HG03571 (cell line): ENCODE measurements around the gene EMCN.

Source experiments
- ATAC-seq: cut with Tn5 transposase; IDR thresholded peaks from one replicate; pipeline ENCODE4 v1.9.1; 2021; ENCODE audit not compliant: unreplicated experiment

Gene EMCN

GRCh38 chr4:100494166-100494565, 23.7 kb downstream of the EMCN start:
- ATAC-seq: no peak

DNA sequence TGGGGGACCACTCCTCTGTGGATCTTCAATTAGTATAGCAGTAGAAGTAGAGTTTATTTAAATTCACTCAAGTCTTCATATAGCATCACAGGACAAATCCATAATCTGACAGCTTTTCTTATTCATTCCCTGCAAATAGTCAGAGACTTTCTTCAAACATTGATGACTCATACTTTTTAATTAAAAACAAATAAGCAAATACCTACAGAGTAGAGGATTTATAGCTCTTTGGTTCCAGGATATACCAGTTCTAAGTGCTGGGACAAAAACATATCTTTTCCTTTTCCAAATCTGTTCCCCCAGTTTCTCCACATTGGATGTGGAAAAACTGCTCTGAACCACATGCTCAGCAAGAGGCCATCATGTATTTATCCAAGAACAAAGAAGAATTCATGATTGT, 24.1 kb downstream of the EMCN start:
- ATAC-seq: no peak

DNA sequence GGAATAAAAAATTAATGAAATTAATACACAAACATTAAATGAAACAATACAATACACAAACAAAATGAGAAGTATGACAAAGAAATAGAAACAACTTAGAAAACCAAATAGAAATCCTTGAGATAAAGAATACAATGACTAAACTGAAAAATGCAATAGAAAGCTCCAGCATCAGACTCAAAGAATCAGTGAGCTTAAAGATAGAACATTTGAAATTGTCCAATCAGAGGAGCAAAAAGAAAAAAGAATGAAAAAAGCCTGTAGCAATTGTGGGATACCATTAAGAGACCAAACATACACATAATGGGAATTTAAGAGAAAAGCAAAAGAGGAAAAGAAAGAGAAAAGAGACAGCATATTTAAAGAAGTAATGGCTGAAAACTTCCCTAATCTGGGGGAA, 25.7 kb downstream of the EMCN start:
- ATAC-seq: no peak

DNA sequence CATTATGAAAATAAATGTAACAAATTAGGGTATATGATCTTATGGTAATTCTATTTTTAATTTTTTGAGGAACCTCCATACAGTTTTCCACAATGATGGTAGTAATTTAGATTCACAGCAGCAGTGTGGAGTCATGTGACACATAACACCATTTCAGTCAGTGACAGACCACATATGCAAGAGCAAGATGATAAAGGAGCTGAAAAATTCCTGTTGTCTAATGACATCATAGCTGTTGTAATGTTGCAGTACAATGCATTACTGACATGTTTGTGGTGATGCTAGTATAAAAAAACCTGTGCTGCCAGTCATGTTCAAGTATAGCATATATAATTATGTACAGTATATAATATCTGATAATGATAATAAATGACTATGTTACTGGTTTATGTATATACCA, 28.5 kb downstream of the EMCN start:
- ATAC-seq: no peak

DNA sequence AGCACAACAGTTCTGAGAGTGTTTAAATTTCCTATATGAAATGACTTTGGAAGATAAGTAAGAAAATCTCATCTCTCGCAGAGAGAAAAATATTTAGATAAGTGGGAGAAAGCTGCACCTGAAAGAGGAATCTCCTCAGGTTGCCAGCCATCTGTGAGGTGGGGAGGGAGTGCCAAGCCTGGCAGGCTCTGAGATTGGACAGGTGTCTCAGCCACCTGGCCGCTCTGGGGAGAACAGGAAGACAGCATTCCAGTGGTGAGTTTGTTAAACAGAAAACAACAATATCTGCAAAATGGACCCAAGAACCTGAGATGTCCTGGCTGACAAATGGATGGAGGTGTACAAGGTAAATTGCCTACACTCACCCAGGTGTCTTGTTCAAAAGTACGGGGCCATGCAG, 31.3 kb downstream of the EMCN start:
- ATAC-seq: no peak

DNA sequence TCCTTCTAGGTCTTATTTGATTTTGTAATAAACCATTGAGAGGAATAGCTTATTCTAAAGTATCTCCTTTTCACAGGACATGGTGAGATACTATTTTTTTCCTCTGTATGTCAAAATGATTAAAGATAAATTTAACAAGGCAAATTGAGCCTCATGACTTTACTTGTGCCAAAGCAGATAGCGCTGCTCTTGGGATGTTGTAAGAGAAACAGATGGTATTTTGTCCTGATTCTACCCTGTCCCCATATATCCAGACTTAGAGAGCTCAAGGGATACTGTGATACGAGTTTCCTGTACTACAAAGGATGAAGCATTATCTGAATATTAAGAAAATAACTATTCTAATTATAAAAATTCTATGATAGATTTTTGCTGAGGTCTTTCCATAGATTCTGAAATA, 34.0 kb downstream of the EMCN start:
- ATAC-seq: no peak

DNA sequence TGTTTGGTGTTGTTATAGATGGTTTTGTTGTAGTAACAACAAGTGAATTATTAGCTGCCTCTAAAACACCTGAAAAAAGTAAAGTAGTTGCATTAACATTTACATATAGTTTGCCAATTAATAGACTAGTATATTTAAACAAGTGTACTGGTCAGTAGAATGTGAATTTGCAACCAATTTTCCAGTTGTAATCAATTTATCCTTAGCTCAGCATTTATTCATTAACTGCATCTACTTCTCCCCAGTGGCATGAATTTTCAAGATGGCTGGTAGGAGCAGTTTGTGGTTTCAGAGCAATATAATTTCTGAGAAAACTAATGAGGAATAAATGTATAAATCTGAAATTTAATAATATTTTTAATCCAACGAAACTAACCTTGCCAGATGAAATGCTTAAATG, 37.9 kb downstream of the EMCN start:
- ATAC-seq: no peak

- no peak for ATAC-seq
Measured at GRCh38 chr4:100469555-100469954, 48.3 kb downstream of the EMCN start.

GRCh38 chr4:100466501-100466900, 51.3 kb downstream of the EMCN start:
- ATAC-seq: no peak

DNA sequence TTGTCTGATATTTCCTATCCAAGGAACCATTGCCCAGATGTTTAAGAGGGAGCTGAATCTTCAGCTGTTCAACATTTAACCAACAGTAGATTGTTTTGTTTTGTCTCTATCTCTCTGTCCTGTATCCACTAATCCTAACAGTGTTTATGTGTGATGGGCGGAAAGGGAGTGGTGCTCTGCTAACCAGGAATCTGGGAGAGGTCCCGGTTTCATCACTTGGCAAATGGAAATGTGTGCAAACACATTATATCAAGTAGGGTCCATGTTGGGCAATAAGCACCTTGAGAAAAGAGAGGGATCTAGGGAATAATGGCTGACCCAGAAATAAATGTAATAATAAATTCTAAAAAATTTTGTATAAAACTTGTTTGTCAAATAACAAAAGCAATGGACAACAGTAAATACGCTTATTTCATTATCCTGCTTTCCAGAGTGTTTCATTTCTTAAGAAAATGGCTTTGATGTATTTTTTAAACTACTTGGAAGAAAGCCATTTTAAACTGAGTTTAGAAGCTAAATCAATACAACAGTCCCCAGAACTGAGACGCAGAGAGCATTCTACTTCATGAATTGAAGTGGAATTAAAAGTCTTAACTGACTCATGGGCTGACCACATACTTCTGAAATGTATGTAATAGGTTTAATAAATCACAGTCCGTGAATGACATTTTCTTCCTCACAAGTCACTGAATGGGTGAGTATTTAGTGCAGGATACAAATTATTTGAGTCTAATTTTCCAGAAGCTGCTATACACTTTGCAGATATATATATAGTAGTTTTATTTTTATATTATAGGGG, 55.8 kb downstream of the EMCN start:
- ATAC-seq: no peak

DNA sequence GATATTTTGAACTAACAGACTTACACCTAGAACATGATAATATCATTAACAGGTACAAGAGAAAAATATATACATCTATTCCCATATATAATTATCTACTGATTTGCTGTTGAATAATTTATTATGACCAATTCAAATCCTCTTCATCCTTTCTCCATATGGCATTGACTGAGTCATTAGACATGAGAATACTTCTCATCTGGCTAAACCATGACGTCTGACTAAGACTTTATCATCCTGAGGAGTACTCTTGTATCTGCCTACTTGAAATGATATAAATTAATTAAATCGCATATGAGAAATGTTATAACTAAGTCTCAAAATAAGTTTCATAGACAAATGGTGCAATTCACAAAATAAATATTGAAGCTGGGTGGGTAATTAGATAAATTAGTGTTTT, 67.4 kb downstream of the EMCN start:
- ATAC-seq: no peak

DNA sequence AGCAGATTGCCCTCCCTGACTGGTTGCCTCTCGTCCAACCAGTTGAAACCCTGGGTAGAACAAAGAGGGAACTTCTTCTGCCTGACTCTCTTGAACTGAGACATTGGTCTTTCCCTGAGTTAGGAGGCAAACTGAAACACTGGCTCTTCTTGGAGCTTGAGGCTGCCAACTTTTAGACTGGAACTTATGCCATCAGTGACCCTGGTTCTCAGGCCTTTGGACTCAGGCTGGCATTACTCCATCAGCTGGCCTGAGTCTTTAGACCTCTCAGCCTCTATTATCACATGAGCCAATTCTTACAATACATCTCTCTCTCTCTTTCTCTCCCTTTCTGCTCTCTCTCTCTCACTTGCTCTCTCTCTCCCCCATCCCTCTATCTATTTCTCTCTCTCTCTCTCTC, 86.4 kb downstream of the EMCN start:
- ATAC-seq: no peak

GRCh38 chr4:100430451-100430850, 87.4 kb downstream of the EMCN start:
- ATAC-seq: no peak

DNA sequence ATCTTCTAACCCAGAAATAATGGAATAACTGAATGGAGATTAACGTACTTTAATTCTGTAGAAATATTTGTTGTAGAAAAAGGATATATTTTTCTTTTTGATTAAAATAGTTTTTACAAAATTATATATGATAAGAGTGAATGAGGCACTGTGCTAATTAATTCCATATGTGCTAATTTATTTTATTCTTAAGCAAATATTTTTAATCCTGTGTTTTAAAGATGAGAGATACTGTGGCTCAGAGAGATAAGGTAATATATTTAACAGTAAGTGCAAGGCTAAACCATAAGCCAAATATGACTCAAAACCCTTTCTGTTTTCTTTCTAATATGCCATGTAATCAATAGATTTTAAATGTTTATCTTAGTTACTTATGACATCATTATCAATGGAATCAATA, 88.2 kb downstream of the EMCN start:
- ATAC-seq: no peak

DNA sequence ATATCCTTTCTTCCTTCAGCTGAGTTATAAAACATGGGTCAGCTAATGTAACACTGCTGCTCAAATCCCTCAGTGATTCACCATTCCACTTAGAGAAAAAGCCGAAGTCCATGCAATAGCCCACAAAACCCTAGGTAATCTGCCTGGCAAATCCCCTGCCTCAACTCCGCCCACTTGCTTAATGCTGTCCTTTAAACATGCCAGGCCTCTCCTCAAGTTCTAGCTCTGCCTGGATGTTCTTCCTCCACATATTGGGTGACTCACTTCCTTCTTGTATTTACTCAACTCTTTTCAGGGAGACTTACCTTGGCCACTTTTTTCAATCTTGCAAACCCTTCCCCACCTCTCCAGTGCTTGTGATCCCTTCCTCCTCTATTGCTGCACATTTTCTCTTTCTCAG, 89.8 kb downstream of the EMCN start:
- no peak for ATAC-seq

DNA sequence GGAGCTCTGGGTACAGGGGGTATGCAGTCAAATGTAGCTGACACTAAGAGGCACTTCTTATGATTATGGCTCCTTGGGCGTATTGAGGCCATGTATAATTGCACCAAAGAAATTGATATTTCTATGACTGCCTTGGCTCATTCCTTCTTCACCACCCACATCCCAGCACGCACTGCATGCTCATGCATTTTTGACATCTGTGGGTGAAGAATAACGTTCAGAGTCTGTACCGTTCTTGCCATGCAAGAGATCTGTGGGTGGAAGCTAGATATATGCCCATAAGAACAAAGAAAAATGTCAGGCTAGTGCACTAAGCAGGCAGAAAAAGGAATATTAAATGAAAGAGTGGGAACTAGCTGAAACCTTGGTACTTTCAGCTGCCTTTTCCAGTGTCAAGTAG, 93.4 kb downstream of the EMCN start:
- no peak for ATAC-seq

DNA sequence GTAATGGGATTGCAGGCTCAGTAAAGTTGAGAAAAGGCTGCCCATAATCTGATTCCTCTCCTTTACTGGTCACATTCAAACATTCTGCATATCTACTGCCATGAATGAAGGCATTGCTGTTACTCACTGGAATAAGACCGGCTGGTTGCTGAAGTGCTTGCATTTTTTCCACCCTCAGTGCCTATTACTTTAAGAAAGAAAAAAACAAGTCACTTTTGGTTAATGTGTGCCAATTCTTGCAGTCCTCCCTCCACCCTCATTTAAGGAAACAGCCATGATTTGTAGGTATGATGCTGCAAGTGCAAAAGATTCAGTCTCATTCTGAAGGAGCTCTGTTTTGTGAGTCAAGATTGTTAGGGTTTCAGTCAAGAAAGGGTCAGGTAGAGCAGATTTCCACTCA, 94.9 kb downstream of the EMCN start:
- ATAC-seq: no peak

GRCh38 chr4:100421361-100421978, 96.4 kb downstream of the EMCN start:
- ATAC-seq: no peak

DNA sequence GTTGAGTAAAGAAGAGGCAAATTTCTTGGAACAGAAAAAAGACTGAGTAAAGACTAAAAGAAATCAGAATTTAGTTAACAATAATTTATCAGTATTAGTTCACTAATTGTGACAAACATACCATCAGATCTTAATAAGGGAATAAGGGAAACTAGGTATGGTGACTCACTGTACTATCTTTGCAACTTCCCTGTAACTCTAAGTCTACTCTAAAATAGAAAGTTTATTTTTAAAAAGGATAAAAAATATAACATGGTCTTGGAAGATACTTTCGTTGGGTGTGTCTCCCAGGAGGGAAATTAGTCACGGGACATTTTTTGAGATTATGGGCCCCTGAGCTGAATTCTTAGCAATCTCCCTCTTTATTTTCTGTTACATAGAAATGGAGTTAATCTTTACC, 97.3 kb downstream of the EMCN start:
- no peak for ATAC-seq

DNA sequence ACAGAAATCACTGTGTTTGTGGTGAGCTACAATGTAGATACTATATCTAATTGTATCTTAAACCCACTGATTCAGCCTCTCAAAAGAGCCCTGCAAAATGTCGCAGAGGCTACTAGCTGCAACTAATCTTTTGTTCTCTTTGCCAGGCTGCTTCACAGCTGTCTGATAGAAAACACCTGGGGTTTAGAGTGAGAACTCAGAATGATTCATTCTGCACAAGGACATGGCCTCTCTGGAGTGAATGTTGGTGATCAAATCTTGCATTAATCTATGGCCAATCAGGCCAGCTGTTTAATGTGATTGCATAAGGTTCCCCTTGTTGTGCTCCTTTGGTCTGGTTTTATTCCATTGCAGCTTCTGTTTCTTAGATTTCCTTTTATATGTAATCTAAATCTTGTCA, 100.3 kb downstream of the EMCN start:
- no peak for ATAC-seq

DNA sequence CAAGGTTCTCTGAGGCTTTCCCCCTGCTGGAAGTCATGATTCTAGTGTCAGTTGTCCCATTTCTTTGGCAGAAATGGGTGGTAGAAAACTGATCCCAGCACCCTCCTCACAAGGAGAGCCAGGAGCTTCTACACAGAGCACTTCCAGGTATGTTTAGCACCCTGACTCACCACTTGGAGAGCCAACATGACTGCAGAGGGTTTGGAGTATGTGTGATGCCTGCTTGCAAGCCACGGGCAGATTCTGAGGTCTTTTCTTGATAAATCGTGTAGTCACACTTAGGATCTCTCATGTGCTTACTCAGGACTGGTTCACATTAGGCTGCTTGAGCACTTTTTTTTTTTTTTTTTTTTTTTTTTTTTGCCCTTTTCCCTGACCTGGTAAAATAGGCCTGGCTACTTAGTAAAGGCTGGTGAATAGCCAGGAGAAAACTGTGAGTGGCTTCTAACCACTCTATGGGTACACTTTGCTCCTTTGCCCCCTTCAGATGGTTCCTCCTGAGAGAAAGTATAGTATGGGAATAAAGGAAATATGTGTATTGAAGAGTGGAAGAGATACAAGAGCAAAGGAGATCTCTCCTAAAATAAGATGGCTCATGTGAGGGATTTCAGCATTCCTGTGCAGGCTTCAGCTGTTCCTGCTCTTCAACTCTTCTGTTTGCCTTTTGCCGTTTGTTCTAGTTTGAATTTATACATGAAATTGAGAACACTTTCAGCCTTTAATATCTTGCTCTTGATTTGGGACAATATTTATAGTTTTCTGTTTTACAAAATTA, 103.6 kb downstream of the EMCN start:
- ATAC-seq: no peak

DNA sequence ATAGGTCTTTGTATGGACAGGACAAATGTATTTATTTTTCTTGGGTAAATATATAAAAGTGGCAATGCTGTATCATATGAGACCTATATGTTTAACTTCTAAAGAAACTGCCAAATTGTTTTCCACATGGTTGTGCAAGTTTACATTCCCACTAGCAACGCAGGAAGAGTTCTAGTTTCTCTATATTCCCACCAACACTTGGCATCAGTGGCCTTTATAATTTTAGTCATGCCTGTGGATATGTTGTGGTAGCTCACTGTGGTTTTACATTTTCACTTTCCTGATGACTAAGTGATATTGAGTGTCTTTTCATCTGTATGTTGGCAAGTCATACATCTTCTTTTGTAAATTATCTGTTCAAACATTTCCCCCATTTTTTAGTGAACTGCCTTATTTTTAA, 126.0 kb downstream of the EMCN start:
- ATAC-seq: no peak
